ENCODE measurements around the gene WDR4.

The WDR4 gene

GRCh38 chr21:42858957-42859890, 20.1 kb downstream of the WDR4 start:
- Histone ChIP-seq H3K4me1 (ENCODE audit: control insufficient read depth, low read length) (no peaks in the 10 kb centered on the region), H3K79me2 (ENCODE audit: control insufficient read depth, low read length) (peaks cover 83% of the 10 kb centered on the region), H3K27ac (ENCODE audit: low read depth, low read length) (no peak overlapping the region), H3K4me2 (ENCODE audit: low read length) (no peak overlapping the region), H3K27me3 (ENCODE audit: control insufficient read depth, low read length) (no peaks in the 10 kb centered on the region), H3F3A (ENCODE audit: control insufficient read depth, insufficient read depth) (no peaks in the 10 kb centered on the region), H3K36me3 (ENCODE audit: control insufficient read depth, low read length) (peaks cover 91% of the 10 kb centered on the region), H3K9me2 (replicated peaks; ENCODE audit: control insufficient read depth, low read length) (no peaks in the 10 kb centered on the region), H3K4me3 (ENCODE audit: low read length) (no peak overlapping the region), H4K20me1 (ENCODE audit: control insufficient read depth, insufficient read depth, low read depth, low read length) (peaks cover 6% of the 10 kb centered on the region; the same call in 1 of the 2 replicates), H3K9me3 (ENCODE audit: control insufficient read depth, insufficient read depth, low read length) (no peaks in the 10 kb centered on the region)
- no peak for TF ChIP-seq CTCF (IDR thresholded peaks at IDR 0.05; ENCODE audit: low read depth, low read length, poor library complexity, severe bottlenecking)
- TF ChIP-seq EZH2phosphoT487 (IDR thresholded peaks at IDR 0.05; ENCODE audit: borderline replicate concordance, low read length) = no peak

GRCh38 chr21:42858185-42858847, 21.0 kb downstream of the WDR4 start:
- no peaks in the 10 kb centered on the region for H3K4me1 ChIP-seq (ENCODE audit: control insufficient read depth, low read length)
- H3K27ac ChIP-seq (ENCODE audit: low read depth, low read length) = no peak overlapping the region
- H3F3A ChIP-seq (ENCODE audit: control insufficient read depth, insufficient read depth) = no peaks in the 10 kb centered on the region
- H3K4me3 ChIP-seq (ENCODE audit: low read length) = no peak overlapping the region
- H3K27me3 ChIP-seq (ENCODE audit: control insufficient read depth, low read length) = no peaks in the 10 kb centered on the region
- no peak overlapping the region for H3K4me2 ChIP-seq (ENCODE audit: low read length)
- no peaks in the 10 kb centered on the region for H3K9me2 ChIP-seq (replicated peaks; ENCODE audit: control insufficient read depth, low read length)
- TF ChIP-seq CTCF (IDR thresholded peaks at IDR 0.05; ENCODE audit: low read depth, low read length, poor library complexity, severe bottlenecking) (no peak), EZH2phosphoT487 (IDR thresholded peaks at IDR 0.05; ENCODE audit: borderline replicate concordance, low read length) (no peak)
- H4K20me1 ChIP-seq (ENCODE audit: control insufficient read depth, insufficient read depth, low read depth, low read length) = peaks cover 6% of the 10 kb centered on the region; the same call in 1 of the 2 replicates
- peaks cover 95% of the 10 kb centered on the region for H3K36me3 ChIP-seq (ENCODE audit: control insufficient read depth, low read length)
- H3K9me3 ChIP-seq (ENCODE audit: control insufficient read depth, insufficient read depth, low read length) = no peaks in the 10 kb centered on the region
- H3K79me2 ChIP-seq (ENCODE audit: control insufficient read depth, low read length) = peaks cover 81% of the 10 kb centered on the region

- Histone ChIP-seq H3K4me1 (ENCODE audit: control insufficient read depth, low read length) (no peaks in the 10 kb centered on the region), H4K20me1 (ENCODE audit: control insufficient read depth, insufficient read depth, low read depth, low read length) (peaks cover 6% of the 10 kb centered on the region; the same call in 1 of the 2 replicates), H3K4me2 (ENCODE audit: low read length) (no peak overlapping the region), H3K4me3 (ENCODE audit: low read length) (no peak overlapping the region), H3K9me3 (ENCODE audit: control insufficient read depth, insufficient read depth, low read length) (no peaks in the 10 kb centered on the region), H3F3A (ENCODE audit: control insufficient read depth, insufficient read depth) (no peaks in the 10 kb centered on the region), H3K79me2 (ENCODE audit: control insufficient read depth, low read length) (peaks cover 71% of the 10 kb centered on the region), H3K9me2 (replicated peaks; ENCODE audit: control insufficient read depth, low read length) (no peaks in the 10 kb centered on the region), H3K27me3 (ENCODE audit: control insufficient read depth, low read length) (no peaks in the 10 kb centered on the region), H3K27ac (ENCODE audit: low read depth, low read length) (no peak overlapping the region), H3K36me3 (ENCODE audit: control insufficient read depth, low read length) (peaks cover 92% of the 10 kb centered on the region)
- TF ChIP-seq EZH2phosphoT487 (IDR thresholded peaks at IDR 0.05; ENCODE audit: borderline replicate concordance, low read length) = no peak
- TF ChIP-seq CTCF (IDR thresholded peaks at IDR 0.05; ENCODE audit: low read depth, low read length, poor library complexity, severe bottlenecking) = no peak
Measured at GRCh38 chr21:42857216-42857615, 22.1 kb downstream of the WDR4 start.
